ENCODE results near the gene CTNND2.

The CTNND2 gene

GRCh38 chr5:11700391-11700790 is 203.9 kb downstream of the CTNND2 start:
- no peak for TF ChIP-seq CTCF (IDR thresholded peaks at IDR 0.05)

GRCh38 chr5:11692636-11693035 is 211.6 kb downstream of the CTNND2 start:
- no peak for TF ChIP-seq CTCF (IDR thresholded peaks at IDR 0.05)

DNA sequence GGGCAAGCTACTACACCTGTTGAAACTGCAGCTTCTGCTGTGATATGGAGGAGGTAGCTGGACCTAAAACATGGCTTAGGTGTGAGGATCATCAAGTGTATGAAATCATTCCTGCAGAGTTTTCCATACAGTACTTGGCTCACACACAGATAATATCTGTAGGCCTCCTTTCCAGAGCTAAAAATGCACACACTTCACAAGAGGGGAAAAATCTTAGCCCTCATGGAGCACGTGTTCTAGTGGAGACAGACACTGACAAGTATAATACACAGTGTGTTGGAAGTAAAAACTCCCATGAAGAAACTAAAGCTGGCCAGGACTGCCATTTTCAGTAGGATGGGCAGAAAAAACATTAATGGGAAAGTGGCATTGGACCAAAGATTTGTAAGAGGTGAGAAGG is 216.7 kb downstream of the CTNND2 start:
- no peak for TF ChIP-seq CTCF (IDR thresholded peaks at IDR 0.05)

- TF ChIP-seq CTCF (IDR thresholded peaks at IDR 0.05): no peak
Measured at GRCh38 chr5:11684607-11685006, 219.6 kb downstream of the CTNND2 start.

DNA sequence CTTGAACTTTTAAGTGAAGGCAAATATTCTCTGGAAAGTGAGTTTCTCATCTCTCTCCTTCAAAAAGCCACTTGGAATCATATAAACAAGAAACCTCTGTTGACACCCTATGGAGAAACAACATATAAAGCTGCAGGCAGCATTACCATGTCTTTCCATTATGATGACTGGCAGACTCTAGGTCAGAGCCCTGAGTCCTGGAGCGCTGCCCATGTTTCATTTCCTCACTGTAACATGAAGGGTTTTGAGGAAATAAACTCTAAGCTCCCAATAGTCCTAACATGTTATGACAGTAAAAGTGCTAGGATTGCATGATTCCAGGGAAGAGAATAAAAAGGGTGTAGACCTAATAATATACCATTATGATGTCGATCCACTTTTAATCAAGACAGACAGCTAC is 220.6 kb downstream of the CTNND2 start:
- no peak for TF ChIP-seq CTCF (IDR thresholded peaks at IDR 0.05)

- no peak for TF ChIP-seq CTCF (IDR thresholded peaks at IDR 0.05)
Measured at GRCh38 chr5:11681796-11682195, 222.4 kb downstream of the CTNND2 start.

GRCh38 chr5:11679676-11680075 is 224.6 kb downstream of the CTNND2 start:
- no peak for TF ChIP-seq CTCF (IDR thresholded peaks at IDR 0.05)

- no peak for TF ChIP-seq CTCF (IDR thresholded peaks at IDR 0.05)
Measured at GRCh38 chr5:11675184-11675583, 229.1 kb downstream of the CTNND2 start.

Data from LNCAP (cell line).